Neural cell (in vitro differentiated cells): Measurements from ENCODE around the gene WDR83. TPM values are rescaled to one million over a fixed set of nuclear protein-coding genes. Genes with fewer than 3 reads are reported as not detected.
"Not testable (repeated sequence)": the region's sequence is repeated elsewhere in the genome, so short reads cannot be mapped to it uniquely, and the experiment has no call there.

Experiments
- H2AFZ ChIP-seq: fragments of 200-600, 300-800 bp; sonication (generic), shearing (Covaris generic); 2 replicates; pipeline ENCODE4 v1.6.0; 2014; ENCODE audit warnings: low read depth, mild to moderate bottlenecking, antibody characterized with exemption, low read length, moderate library complexity
- H3F3A ChIP-seq: fragments of 200-600 bp; shearing (Covaris generic); 2 replicates; pipeline ENCODE4 v1.6.1; 2016; ENCODE audit warnings: mild to moderate bottlenecking, moderate library complexity, mixed read lengths, antibody characterized with exemption, low read length; ENCODE audit not compliant: insufficient read depth, poor library complexity, severe bottlenecking
- H3K27ac ChIP-seq: fragments of 200-600, 300-800 bp; sonication (generic), shearing (Covaris generic); 2 replicates; pipeline ENCODE4 v1.5.1; 2014; ENCODE audit warnings: mild to moderate bottlenecking, low read length, moderate library complexity
- H3K27me3 ChIP-seq: fragments of 300-800, 200-600 bp; sonication (generic), shearing (Covaris generic); 2 replicates; pipeline ENCODE4 v1.6.0; 2014; ENCODE audit warnings: mild to moderate bottlenecking, low read depth, low read length, moderate library complexity; ENCODE audit not compliant: insufficient read depth
- H3K36me3 ChIP-seq: fragments of 300-800, 200-600 bp; sonication (generic), shearing (Covaris generic); 2 replicates; pipeline ENCODE4 v1.5.1; 2014; ENCODE audit warnings: mild to moderate bottlenecking, antibody characterized with exemption, low read length, moderate library complexity; ENCODE audit not compliant: insufficient read depth
- H3K4me2 ChIP-seq: fragments of 300-800, 200-600 bp; sonication (generic), shearing (Covaris generic); 2 replicates; pipeline ENCODE4 v1.6.0; 2014; ENCODE audit warnings: mild to moderate bottlenecking, low read length
- H3K4me3 ChIP-seq: fragments of 300-800, 200-600 bp; sonication (generic), shearing (Covaris generic); 2 replicates; pipeline ENCODE4 v1.5.1; 2014; ENCODE audit warnings: mild to moderate bottlenecking, low read length, moderate library complexity
- H3K79me2 ChIP-seq: fragments of 200-600 bp; shearing (Covaris generic); replicated peaks from 2 replicates; pipeline ENCODE4 v1.6.0; 2014; ENCODE audit warnings: mild to moderate bottlenecking, low read length, moderate library complexity; ENCODE audit not compliant: insufficient read depth
- H3K9ac ChIP-seq: fragments of 300-800, 200-600 bp; sonication (generic), shearing (Covaris generic); 2 replicates; pipeline ENCODE4 v1.6.1; 2016; ENCODE audit warnings: mild to moderate bottlenecking, low read length, mixed read lengths
- H3K9me2 ChIP-seq: fragments of 200-600 bp; shearing (Covaris generic); 2 replicates; pipeline ENCODE4 v1.6.1; 2016; ENCODE audit warnings: mild to moderate bottlenecking, low read length, mixed read lengths; ENCODE audit not compliant: insufficient read depth
- H3K9me3 ChIP-seq: fragments of 200-600, 300-800 bp; sonication (generic), shearing (Covaris generic); 2 replicates; pipeline ENCODE4 v1.6.1; 2016; ENCODE audit warnings: mild to moderate bottlenecking, mixed run types, low read length, moderate library complexity, mixed read lengths
- H4K20me1 ChIP-seq: fragments of 200-600 bp; shearing (Covaris generic); 2 replicates; pipeline ENCODE4 v1.6.1; 2016; ENCODE audit warnings: mild to moderate bottlenecking, mixed run types; ENCODE audit not compliant: insufficient read depth
- CTCF ChIP-seq: fragments of 450-650 bp; IDR thresholded peaks from 2 replicates; pipeline ENCODE4 v1.5.1; 2014; ENCODE audit warnings: antibody characterized with exemption, mild to moderate bottlenecking, moderate library complexity; ENCODE audit not compliant: poor library complexity, severe bottlenecking
- EP300 ChIP-seq: fragments of 450-650 bp; conservative IDR thresholded peaks from 2 replicates; pipeline ENCODE4 v1.6.1; 2014; ENCODE audit warnings: antibody characterized with exemption, mild to moderate bottlenecking, moderate library complexity; ENCODE audit not compliant: poor library complexity, severe bottlenecking
- EZH2 ChIP-seq: fragments of 200-600, 300-800 bp; shearing (Covaris generic), sonication (generic); IDR thresholded peaks from 2 replicates; pipeline ENCODE4 v1.6.1; 2014; ENCODE audit warnings: antibody characterized with exemption, low read length, borderline replicate concordance, mild to moderate bottlenecking; ENCODE audit not compliant: insufficient read depth, poor library complexity, severe bottlenecking
- MXI1 ChIP-seq: fragments of 450-650 bp; conservative IDR thresholded peaks from 2 replicates; pipeline ENCODE4 v1.6.1; 2014; ENCODE audit warnings: antibody characterized with exemption, mild to moderate bottlenecking; ENCODE audit not compliant: poor library complexity, severe bottlenecking
- POLR2AphosphoS5 ChIP-seq: IDR thresholded peaks from 2 replicates; pipeline ENCODE4 v1.6.1; 2012
- RAD21 ChIP-seq: fragments of 450-650 bp; conservative IDR thresholded peaks from 2 replicates; pipeline ENCODE4 v1.6.1; 2014; ENCODE audit warnings: antibody characterized with exemption, mild to moderate bottlenecking, moderate library complexity
- SMC3 ChIP-seq: fragments of 450-650 bp; conservative IDR thresholded peaks from 2 replicates; pipeline ENCODE4 v1.6.1; 2014; ENCODE audit warnings: antibody characterized with exemption, mild to moderate bottlenecking, moderate library complexity; ENCODE audit not compliant: poor library complexity
- TAF1 ChIP-seq: IDR thresholded peaks from 2 replicates; pipeline ENCODE4 v1.6.1; 2012; ENCODE audit warnings: low read depth
- polyA plus RNA-seq: library from polyadenylated mRNA; depleted of rRNA; stranded (reverse); fragments of >200 nt; gene quantifications from 2 replicates; pipeline ENCODE4 v1.2.3, GENCODE V29; 2014
- TF ChIP-seq, protein P1 (sequence below): IDR thresholded peaks from 2 replicates; pipeline ENCODE4 v1.6.1; 2012; ENCODE audit warnings: borderline replicate concordance

Gene WDR83
- polyA plus RNA-seq, 1 donor from 2014 or later: 45.3 TPM

GRCh38 chr19:12676928-12677327 lies 10.3 kb downstream of the WDR83 start:
- peaks cover 3% of the 10 kb centered on the region for H4K20me1 ChIP-seq
- no peaks in the 10 kb centered on the region for H3K9me3 ChIP-seq
- H3F3A ChIP-seq: peaks cover 6% of the 10 kb centered on the region
- H3K36me3 ChIP-seq: peaks cover 5% of the 10 kb centered on the region
- no peaks in the 10 kb centered on the region for H3K9me2 ChIP-seq
- TF ChIP-seq EP300 (no peak), MXI1 (no peak), SMC3 (no peak), CTCF (no peak), RAD21 (no peak), EZH2 (no peak), POLR2AphosphoS5 (no peak), TAF1 (no peak)
- TF ChIP-seq, protein P1, sequence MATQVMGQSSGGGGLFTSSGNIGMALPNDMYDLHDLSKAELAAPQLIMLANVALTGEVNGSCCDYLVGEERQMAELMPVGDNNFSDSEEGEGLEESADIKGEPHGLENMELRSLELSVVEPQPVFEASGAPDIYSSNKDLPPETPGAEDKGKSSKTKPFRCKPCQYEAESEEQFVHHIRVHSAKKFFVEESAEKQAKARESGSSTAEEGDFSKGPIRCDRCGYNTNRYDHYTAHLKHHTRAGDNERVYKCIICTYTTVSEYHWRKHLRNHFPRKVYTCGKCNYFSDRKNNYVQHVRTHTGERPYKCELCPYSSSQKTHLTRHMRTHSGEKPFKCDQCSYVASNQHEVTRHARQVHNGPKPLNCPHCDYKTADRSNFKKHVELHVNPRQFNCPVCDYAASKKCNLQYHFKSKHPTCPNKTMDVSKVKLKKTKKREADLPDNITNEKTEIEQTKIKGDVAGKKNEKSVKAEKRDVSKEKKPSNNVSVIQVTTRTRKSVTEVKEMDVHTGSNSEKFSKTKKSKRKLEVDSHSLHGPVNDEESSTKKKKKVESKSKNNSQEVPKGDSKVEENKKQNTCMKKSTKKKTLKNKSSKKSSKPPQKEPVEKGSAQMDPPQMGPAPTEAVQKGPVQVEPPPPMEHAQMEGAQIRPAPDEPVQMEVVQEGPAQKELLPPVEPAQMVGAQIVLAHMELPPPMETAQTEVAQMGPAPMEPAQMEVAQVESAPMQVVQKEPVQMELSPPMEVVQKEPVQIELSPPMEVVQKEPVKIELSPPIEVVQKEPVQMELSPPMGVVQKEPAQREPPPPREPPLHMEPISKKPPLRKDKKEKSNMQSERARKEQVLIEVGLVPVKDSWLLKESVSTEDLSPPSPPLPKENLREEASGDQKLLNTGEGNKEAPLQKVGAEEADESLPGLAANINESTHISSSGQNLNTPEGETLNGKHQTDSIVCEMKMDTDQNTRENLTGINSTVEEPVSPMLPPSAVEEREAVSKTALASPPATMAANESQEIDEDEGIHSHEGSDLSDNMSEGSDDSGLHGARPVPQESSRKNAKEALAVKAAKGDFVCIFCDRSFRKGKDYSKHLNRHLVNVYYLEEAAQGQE: no peak
- H3K27me3 ChIP-seq: no peaks in the 10 kb centered on the region
- H3K4me3 ChIP-seq: no peak overlapping the region
- H3K79me2 ChIP-seq: peaks cover 12% of the 10 kb centered on the region
- H3K27ac ChIP-seq: no peak overlapping the region
- H2AFZ ChIP-seq: no peak overlapping the region
- no peak overlapping the region for H3K4me2 ChIP-seq
- H3K9ac ChIP-seq: no peak overlapping the region

- H2AFZ ChIP-seq, H3K36me3 ChIP-seq, H3K4me3 ChIP-seq, H3K4me2 ChIP-seq, H3F3A ChIP-seq, H3K9me3 ChIP-seq, H3K9ac ChIP-seq, H4K20me1 ChIP-seq, H3K27ac ChIP-seq, H3K9me2 ChIP-seq, H3K27me3 ChIP-seq: not testable (repeated sequence)
- peaks cover 12% of the 10 kb centered on the region for H3K79me2 ChIP-seq
Observed at GRCh38 chr19:12678039-12678438, 11.4 kb downstream of the WDR83 start.

DNA sequence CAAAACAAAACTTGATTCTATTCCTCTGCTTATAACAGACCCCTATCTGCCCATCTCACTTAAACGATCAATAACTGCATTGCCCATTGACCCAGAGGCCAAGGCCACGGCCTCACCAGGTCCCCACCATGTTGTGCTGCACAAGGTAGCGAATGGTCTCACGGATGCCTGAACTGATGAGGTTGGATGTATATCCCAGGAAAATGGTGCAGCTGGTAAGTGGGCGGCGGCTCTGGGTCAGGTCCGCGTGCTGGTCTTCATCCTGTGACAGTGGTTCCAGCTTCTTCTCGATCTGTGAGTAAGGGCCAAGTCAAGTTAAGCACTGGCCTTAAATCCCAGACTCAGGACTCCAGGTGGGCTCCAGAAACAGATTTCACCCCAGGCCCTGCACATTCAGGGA lies 13.4 kb downstream of the WDR83 start:
- Histone ChIP-seq H3K9me3 (no peaks in the 10 kb centered on the region), H3K36me3 (peaks cover 5% of the 10 kb centered on the region), H3K4me2 (no peak overlapping the region), H3K79me2 (peaks cover 12% of the 10 kb centered on the region), H3K4me3 (peak overlapping the region; percentile 45), H3K9ac (no peak overlapping the region), H2AFZ (no peak overlapping the region), H3K27me3 (no peaks in the 10 kb centered on the region), H3K9me2 (no peaks in the 10 kb centered on the region), H4K20me1 (peaks cover 3% of the 10 kb centered on the region), H3K27ac (no peak overlapping the region), H3F3A (peaks cover 6% of the 10 kb centered on the region)
- no peak for TF ChIP-seq TAF1
- no peak for TF ChIP-seq MXI1
- no peak for TF ChIP-seq RAD21
- TF ChIP-seq POLR2AphosphoS5: no peak
- no peak for TF ChIP-seq EP300
- TF ChIP-seq, protein P1: no peak
- TF ChIP-seq CTCF: no peak
- TF ChIP-seq SMC3: no peak
- TF ChIP-seq EZH2: no peak
